OCI-LY7 (cell line): ENCODE results near the gene MAPKAPK3. TPM values are rescaled to one million over a fixed set of nuclear protein-coding genes. Genes with fewer than 3 reads are reported as not detected.

Experiments
- BruUV-seq: library from RNA; stranded (reverse); fragments of 400-500 nt; replicated peaks from 2 replicates; lab custom pipeline; 2021; lab: Mats Ljungman, UMichigan
- CTCF ChIA-PET: fragments of 300-600 bp; sonication (Branson Sonifier 250); formaldehyde crosslinking; loops from one replicate; lab custom pipeline; 2022; ENCODE audit warnings: antibody characterized with exemption; ENCODE audit not compliant: unreplicated experiment; lab: Charles Lee
- POLR2A ChIA-PET: fragments of 300-600 bp; sonication (Branson Sonifier 250); formaldehyde crosslinking; loops from one replicate; lab custom pipeline; 2022; ENCODE audit warnings: antibody characterized with exemption; lab: Charles Lee
- DNase-seq: peaks from one replicate; pipeline ENCODE4 v3.0.0-alpha.2; 2015; ENCODE audit warnings: low spot score
- H2AFZ ChIP-seq: fragments of 200-600 bp; sonication (generic), shearing (Covaris generic); 2 replicates; pipeline ENCODE4 v1.6.1; 2014; ENCODE audit warnings: mild to moderate bottlenecking, antibody characterized with exemption, low read length, moderate library complexity
- H3K27ac ChIP-seq: fragments of 200-600 bp; sonication (generic); 2 replicates; pipeline ENCODE4 v1.5.1; 2014; ENCODE audit warnings: mixed run types, low read depth, mild to moderate bottlenecking, moderate library complexity, low read length, inconsistent platforms; ENCODE audit not compliant: poor library complexity, severe bottlenecking
- H3K36me3 ChIP-seq: fragments of 200-600 bp; sonication (generic); 2 replicates; pipeline ENCODE4 v1.6.1; 2014; ENCODE audit warnings: mild to moderate bottlenecking, antibody characterized with exemption, low read length, moderate library complexity, mixed read lengths; ENCODE audit not compliant: insufficient read depth
- H3K4me1 ChIP-seq: fragments of 200-600 bp; sonication (generic); 2 replicates; pipeline ENCODE4 v1.5.1; 2014; ENCODE audit warnings: mild to moderate bottlenecking, low read length; ENCODE audit not compliant: insufficient read depth, poor library complexity, severe bottlenecking
- H3K4me2 ChIP-seq: fragments of 200-600 bp; sonication (generic); 2 replicates; pipeline ENCODE4 v1.6.1; 2014; ENCODE audit warnings: mild to moderate bottlenecking, low read length
- H3K4me3 ChIP-seq: fragments of 200-600 bp; sonication (generic); 2 replicates; pipeline ENCODE4 v1.5.1; 2014; ENCODE audit warnings: mild to moderate bottlenecking, low read depth, low read length; ENCODE audit not compliant: poor library complexity, severe bottlenecking
- H3K79me2 ChIP-seq: fragments of 200-600 bp; sonication (generic); 2 replicates; pipeline ENCODE4 v1.6.1; 2016; ENCODE audit warnings: low read depth, mild to moderate bottlenecking, low read length, moderate library complexity, mixed read lengths; ENCODE audit not compliant: insufficient read depth
- H3K9me2 ChIP-seq: fragments of 200-600 bp; sonication (generic); 2 replicates; pipeline ENCODE4 v1.6.1; 2016; ENCODE audit warnings: mild to moderate bottlenecking, low read length, mixed read lengths; ENCODE audit not compliant: insufficient read depth
- H3K9me3 ChIP-seq: fragments of 200-600 bp; sonication (generic); 2 replicates; pipeline ENCODE4 v1.6.1; 2014; ENCODE audit warnings: mild to moderate bottlenecking, mixed run types, low read length, mixed read lengths
- H4K20me1 ChIP-seq: fragments of 200-600 bp; sonication (generic); 2 replicates; pipeline ENCODE4 v1.6.1; 2014; ENCODE audit warnings: mild to moderate bottlenecking, antibody characterized with exemption, low read length, moderate library complexity, mixed read lengths; ENCODE audit not compliant: insufficient read depth
- CTCF ChIP-seq: fragments of 200-600 bp; sonication (generic); conservative IDR thresholded peaks from 2 replicates; pipeline ENCODE4 v1.5.1; 2014; ENCODE audit warnings: mild to moderate bottlenecking, antibody characterized with exemption, low read length, moderate library complexity, mixed read lengths
- EZH2phosphoT487 ChIP-seq: fragments of 200-600 bp; sonication (generic); IDR thresholded peaks from 2 replicates; pipeline ENCODE4 v1.6.1; 2018; ENCODE audit warnings: low read depth, borderline replicate concordance, mild to moderate bottlenecking, mixed run types, antibody characterized with exemption, low read length, moderate library complexity, mixed read lengths
- intact Hi-C: fragments of 100-400 bp; cut with micrococcal nuclease; formaldehyde crosslinking; loops from one replicate; pipeline ENCODE4 v1.10.0; 2022; ENCODE audit not compliant: unreplicated experiment
- total RNA-seq, 2 experiments: library from RNA; depleted of rRNA in 1 of 2; stranded (reverse); fragments of >200 nt in 1 of 2; shearing (Covaris generic) in 1 of 2; gene quantifications; 2 replicates each; pipeline ENCODE4 v1.2.3, GENCODE V29; 2014 to 2022

The MAPKAPK3 gene
- total RNA-seq, 2 experiments from 2014 or later = 17.5 to 25.2 TPM

- intact Hi-C loops = no loop called here
- no peaks in the 10 kb centered on the region for H3K36me3 ChIP-seq
- ChIA-PET POLR2A (no interaction called here), CTCF (no interaction called here)
- TF ChIP-seq CTCF (no peak), EZH2phosphoT487 (no peak)
- H3K4me2 ChIP-seq = no peak overlapping the region
- BruUV-seq = TSS peak; percentile 38
- no peaks in the 10 kb centered on the region for H4K20me1 ChIP-seq
- no peak overlapping the region for H3K27ac ChIP-seq
- no peak overlapping the region for H3K4me3 ChIP-seq
- no peaks in the 10 kb centered on the region for H3K9me3 ChIP-seq
- H3K4me1 ChIP-seq = no peaks in the 10 kb centered on the region
- H3K79me2 ChIP-seq = no peaks in the 10 kb centered on the region
- DNase-seq = no peak
- H3K9me2 ChIP-seq = no peaks in the 10 kb centered on the region
- H2AFZ ChIP-seq = no peak overlapping the region
Observed at GRCh38 chr3:50584391-50584790, 32.6 kb upstream of the MAPKAPK3 start.

GRCh38 chr3:50585919-50586762, 30.8 kb upstream of the MAPKAPK3 start:
- no peak for DNase-seq
- Histone ChIP-seq H3K79me2 (no peaks in the 10 kb centered on the region), H3K4me2 (no peak overlapping the region), H3K36me3 (no peaks in the 10 kb centered on the region), H3K27ac (no peak overlapping the region), H2AFZ (no peak overlapping the region), H3K4me1 (peaks cover 9% of the 10 kb centered on the region), H4K20me1 (no peaks in the 10 kb centered on the region), H3K9me3 (no peaks in the 10 kb centered on the region), H3K9me2 (no peaks in the 10 kb centered on the region), H3K4me3 (no peak overlapping the region)
- intact Hi-C loops = no loop called here
- CTCF ChIA-PET = no interaction called here
- TF ChIP-seq CTCF (no peak), EZH2phosphoT487 (no peak)
- POLR2A ChIA-PET = interaction anchor here (0.5 kb wide), 1 partner anchor 33 kb away, joined by 3 read pairs; no protein-coding TSS in a partner anchor
- BruUV-seq = no TSS peak

- no peak for TF ChIP-seq CTCF
- no peak for TF ChIP-seq EZH2phosphoT487
- H3K79me2 ChIP-seq = no peaks in the 10 kb centered on the region
- ChIA-PET POLR2A (interaction anchor here (0.9 kb wide), 1 partner anchor 11 kb away, joined by 4 read pairs; no protein-coding TSS in a partner anchor), CTCF (no interaction called here)
- H4K20me1 ChIP-seq = no peaks in the 10 kb centered on the region
- H3K9me3 ChIP-seq = no peaks in the 10 kb centered on the region
- no peak overlapping the region for H2AFZ ChIP-seq
- H3K4me3 ChIP-seq = no peak overlapping the region
- H3K4me2 ChIP-seq = no peak overlapping the region
- no peak for DNase-seq
- H3K27ac ChIP-seq = no peak overlapping the region
- BruUV-seq = no TSS peak
- no peaks in the 10 kb centered on the region for H3K9me2 ChIP-seq
- intact Hi-C loops = no loop called here
- H3K4me1 ChIP-seq = peaks cover 10% of the 10 kb centered on the region
- no peaks in the 10 kb centered on the region for H3K36me3 ChIP-seq
Observed at GRCh38 chr3:50586763-50587070, 30.2 kb upstream of the MAPKAPK3 start.
